Measurements from ENCODE around the gene SP1. TPM values are rescaled to one million over a fixed set of nuclear protein-coding genes. Genes with fewer than 3 reads are reported as not detected.
"Not testable (repeated sequence)": the region's sequence is repeated elsewhere in the genome, so short reads cannot be mapped to it uniquely, and the experiment has no call there.

The SP1 gene
- total RNA-seq, 2 donors from 2014 or later: 83.6 to 96.8 TPM

DNA sequence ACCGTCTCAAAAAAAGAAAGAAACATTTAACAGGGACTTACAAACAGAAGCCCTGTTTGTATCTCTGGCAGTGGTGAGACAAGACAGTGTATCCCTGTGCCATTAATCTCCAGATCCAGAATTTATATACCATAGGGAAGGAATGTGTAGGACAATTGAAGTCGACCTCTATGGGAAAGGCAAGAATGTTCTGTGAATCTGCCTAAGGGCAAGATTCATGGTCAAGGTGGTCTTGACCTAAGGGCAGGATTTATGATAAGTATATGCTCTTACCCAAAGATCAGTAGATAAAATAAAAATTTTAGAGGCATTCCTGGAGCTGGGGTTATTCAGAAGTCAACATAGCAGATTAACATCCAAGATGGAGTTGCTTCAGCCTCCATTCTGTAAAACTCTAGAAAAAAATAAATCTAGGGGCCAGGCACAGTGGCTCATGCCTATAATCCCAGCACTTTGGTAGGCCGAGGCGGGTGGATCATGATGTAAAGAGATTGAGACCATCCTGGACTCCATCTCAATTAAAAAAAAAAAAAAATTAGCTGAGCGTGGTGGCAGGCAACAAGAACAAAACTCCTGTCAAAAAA, 21.0 kb upstream of the SP1 start:
- H3K4me1 ChIP-seq: no peaks in the 10 kb centered on the region
- H3K27ac ChIP-seq: no peak overlapping the region
- DNase-seq: no peak
- H3K4me3 ChIP-seq: no peak overlapping the region
- no peaks in the 10 kb centered on the region for H3K27me3 ChIP-seq
- intact Hi-C loops (cut with DNase I): no loop called here
- no peak overlapping the region for H3K9ac ChIP-seq (ENCODE audit: low read depth in 2 of 2, low read length in 2 of 2)
- no peak for TF ChIP-seq CTCF (IDR thresholded peaks at IDR 0.05)
- H3K36me3 ChIP-seq: no peaks in the 10 kb centered on the region
- H3K9me3 ChIP-seq: no peaks in the 10 kb centered on the region

GRCh38 chr12:53361638-53362037, 18.3 kb upstream of the SP1 start:
- DNase-seq; H3K9ac ChIP-seq (ENCODE audit: low read depth in 2 of 2, low read length in 2 of 2); H3K27me3 ChIP-seq; H3K4me3 ChIP-seq; intact Hi-C loops (cut with DNase I); H3K4me1 ChIP-seq; H3K36me3 ChIP-seq; H3K27ac ChIP-seq; H3K9me3 ChIP-seq: not testable (repeated sequence)

DNA sequence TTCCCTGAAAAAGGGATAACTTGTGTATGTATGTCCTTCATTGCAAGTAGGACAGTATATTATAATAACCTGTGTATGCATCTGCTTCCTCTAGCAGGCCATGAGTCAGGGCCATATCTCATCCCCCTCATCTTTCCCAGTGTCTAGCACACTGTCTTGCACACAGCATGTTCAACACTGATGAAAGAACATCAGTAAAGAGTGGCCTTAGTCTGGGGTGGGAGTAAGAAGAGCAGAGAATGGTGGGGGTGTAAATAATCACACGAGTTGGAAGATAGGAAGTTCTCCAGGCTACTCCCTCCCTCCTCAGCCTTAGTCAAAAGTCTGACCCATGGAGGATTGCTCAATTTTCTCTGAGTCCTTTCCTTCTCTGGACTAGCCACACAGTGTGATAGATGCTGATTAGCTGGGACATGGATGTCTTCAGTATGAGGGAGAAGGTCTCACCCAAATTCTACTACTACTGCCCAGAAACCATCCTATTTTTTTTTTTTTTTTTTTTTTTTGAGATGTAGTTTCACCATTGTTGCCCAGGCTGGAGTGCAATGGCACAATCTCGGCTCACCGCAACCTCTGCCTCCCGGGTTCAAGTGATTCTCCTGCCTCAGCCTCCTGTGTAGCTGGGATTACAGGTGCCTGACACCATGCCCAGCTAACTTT, 14.6 kb upstream of the SP1 start:
- intact Hi-C loops (cut with DNase I): no loop called here
- peaks cover 7% of the 10 kb centered on the region for H3K4me1 ChIP-seq
- H3K27ac ChIP-seq: peak overlapping the region; percentile 51
- H3K9ac ChIP-seq (ENCODE audit: low read depth in 2 of 2, low read length in 2 of 2): no peak overlapping the region
- no peaks in the 10 kb centered on the region for H3K36me3 ChIP-seq
- no peak for DNase-seq
- no peaks in the 10 kb centered on the region for H3K27me3 ChIP-seq
- TF ChIP-seq CTCF (IDR thresholded peaks at IDR 0.05): no peak
- H3K4me3 ChIP-seq: no peak overlapping the region
- no peaks in the 10 kb centered on the region for H3K9me3 ChIP-seq

DNA sequence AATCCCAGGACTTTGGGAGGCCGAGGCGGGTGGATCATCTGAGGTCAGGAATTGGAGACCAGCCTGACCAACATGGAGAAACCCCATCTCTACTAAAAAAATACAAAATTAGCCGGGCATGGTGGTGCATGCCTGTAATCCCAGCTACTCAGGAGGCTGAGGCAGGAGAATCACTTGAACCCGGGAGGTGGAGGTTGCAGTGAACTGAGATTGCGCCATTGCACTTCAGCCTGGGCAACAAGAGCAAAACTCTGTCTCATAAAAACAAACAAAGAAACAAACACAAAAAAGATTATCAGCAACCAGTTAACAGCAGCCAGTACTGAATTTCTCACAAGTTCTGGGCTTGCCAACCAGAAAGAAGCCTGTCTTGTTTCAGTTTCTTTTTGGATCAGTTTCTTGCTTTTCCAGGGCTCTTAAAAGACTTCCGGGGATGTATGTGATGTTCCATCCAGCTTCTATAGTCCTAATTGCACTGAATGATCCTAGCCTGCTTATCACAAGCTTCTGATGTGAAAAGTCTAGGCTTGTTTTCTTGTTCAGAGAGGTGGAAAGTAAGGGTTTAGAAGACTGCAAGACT, 6.3 kb upstream of the SP1 start:
- H3K36me3 ChIP-seq; H3K4me3 ChIP-seq; H3K9me3 ChIP-seq; intact Hi-C loops (cut with DNase I); DNase-seq; H3K27me3 ChIP-seq: not testable (repeated sequence)
- Histone ChIP-seq H3K9ac (ENCODE audit: low read depth in 2 of 2, low read length in 2 of 2) (peak overlapping the region in 1 of 2 donors; percentile 1), H3K27ac (peak overlapping the region; percentile 95), H3K4me1 (peaks cover 11% of the 10 kb centered on the region)

- DNase-seq; H3K4me1 ChIP-seq; H3K9me3 ChIP-seq; intact Hi-C loops (cut with DNase I); H3K36me3 ChIP-seq; H3K4me3 ChIP-seq; H3K27me3 ChIP-seq; H3K9ac ChIP-seq (ENCODE audit: low read depth in 2 of 2, low read length in 2 of 2): not testable (repeated sequence)
- H3K27ac ChIP-seq: peak overlapping the region; percentile 95
These were observed 5.7 kb upstream of the SP1 start for GRCh38 chr12:53374277-53374676.

GRCh38 chr12:53376747-53377146, 3.2 kb upstream of the SP1 start:
- H3K9me3 ChIP-seq: no peaks in the 10 kb centered on the region
- H3K27ac ChIP-seq: no peak overlapping the region
- TF ChIP-seq CTCF (IDR thresholded peaks at IDR 0.05): no peak
- no peaks in the 10 kb centered on the region for H3K36me3 ChIP-seq
- H3K9ac ChIP-seq (ENCODE audit: low read depth in 2 of 2, low read length in 2 of 2): no peak overlapping the region
- no peak for DNase-seq
- peaks cover 7% of the 10 kb centered on the region for H3K4me1 ChIP-seq
- no peaks in the 10 kb centered on the region for H3K27me3 ChIP-seq
- H3K4me3 ChIP-seq: no peak overlapping the region
- intact Hi-C loops (cut with DNase I): no loop called here

- Histone ChIP-seq H3K4me3 (no peak overlapping the region), H3K27me3 (no peaks in the 10 kb centered on the region), H3K9me3 (no peaks in the 10 kb centered on the region), H3K9ac (ENCODE audit: low read depth in 2 of 2, low read length in 2 of 2) (peak overlapping the region in 1 of 2 donors; percentile 86), H3K27ac (peak overlapping the region; percentile 84), H3K36me3 (peaks cover 8% of the 10 kb centered on the region), H3K4me1 (peaks cover 9% of the 10 kb centered on the region)
- intact Hi-C loops (cut with DNase I): no loop called here
- no peak for DNase-seq
- no peak for TF ChIP-seq CTCF (IDR thresholded peaks at IDR 0.05)
These were observed 1.8 kb upstream of the SP1 start for GRCh38 chr12:53378222-53378621.
